ENCODE measurements around the gene RARRES1. TPM values are rescaled to one million over a fixed set of nuclear protein-coding genes. Genes with fewer than 3 reads are reported as not detected.

The RARRES1 gene
- total RNA-seq, 4 donors from 2014 or later = 11.6 to 225 (median 84.9) TPM

- H3K4me3 ChIP-seq = no peak overlapping the region
- H3K36me3 ChIP-seq = no peaks in the 10 kb centered on the region
- TF ChIP-seq POLR2A (IDR thresholded peaks at IDR 0.05) = no peak
- no peak for TF ChIP-seq CTCF (IDR thresholded peaks at IDR 0.05)
- no peak for DNase-seq
- no peaks in the 10 kb centered on the region for H3K9me3 ChIP-seq
- H3K4me1 ChIP-seq = peaks cover 0 to 21% (median 0%) of the 10 kb centered on the region in 4 donors
- H3K27ac ChIP-seq = peak overlapping the region in 2 of 4 donors; percentile 6
- H3K27me3 ChIP-seq = no peaks in the 10 kb centered on the region
These were observed 44.3 kb upstream of the RARRES1 start for GRCh38 chr3:158776531-158776930.

GRCh38 chr3:158775426-158776410 lies 43.5 kb upstream of the RARRES1 start:
- TF ChIP-seq POLR2A (IDR thresholded peaks at IDR 0.05) (no peak), CTCF (IDR thresholded peaks at IDR 0.05) (no peak)
- no peak overlapping the region for H3K4me3 ChIP-seq
- no peak for DNase-seq

GRCh38 chr3:158774965-158775364 lies 42.7 kb upstream of the RARRES1 start:
- H3K36me3 ChIP-seq = no peaks in the 10 kb centered on the region
- H3K27ac ChIP-seq = peak overlapping the region in 1 of 4 donors; percentile 33
- H3K4me1 ChIP-seq = peaks cover 0 to 27% (median 0%) of the 10 kb centered on the region in 4 donors
- TF ChIP-seq POLR2A (IDR thresholded peaks at IDR 0.05) (no peak), CTCF (IDR thresholded peaks at IDR 0.05) (no peak)
- H3K27me3 ChIP-seq = no peaks in the 10 kb centered on the region
- no peaks in the 10 kb centered on the region for H3K9me3 ChIP-seq
- DNase-seq = no peak
- H3K4me3 ChIP-seq = no peak overlapping the region

More at GRCh38 chr3:158775426-158776410, 43.5 kb upstream of the RARRES1 start:
- Histone ChIP-seq H3K36me3 (no peaks in the 10 kb centered on the region), H3K27me3 (no peaks in the 10 kb centered on the region), H3K9me3 (no peaks in the 10 kb centered on the region), H3K4me1 (peaks cover 0 to 21% (median 0%) of the 10 kb centered on the region in 4 donors), H3K27ac (peak overlapping the region in 1 of 4 donors; percentile 24)

- Histone ChIP-seq H3K4me1 (peaks cover 0 to 31% (median 0%) of the 10 kb centered on the region in 4 donors), H3K27ac (peak overlapping the region in 1 of 4 donors; percentile 33)
These were observed 41.9 kb upstream of the RARRES1 start for GRCh38 chr3:158773845-158774830.

More at GRCh38 chr3:158773845-158774830, 41.9 kb upstream of the RARRES1 start:
- no peak for TF ChIP-seq CTCF (IDR thresholded peaks at IDR 0.05)
- TF ChIP-seq POLR2A (IDR thresholded peaks at IDR 0.05) = no peak
- Histone ChIP-seq H3K4me3 (no peak overlapping the region), H3K27me3 (no peaks in the 10 kb centered on the region), H3K9me3 (no peaks in the 10 kb centered on the region), H3K36me3 (no peaks in the 10 kb centered on the region)
- DNase-seq = no peak
